MCF 10A (cell line): ENCODE measurements around the gene NPPC. TPM values are rescaled to one million over a fixed set of nuclear protein-coding genes. Genes with fewer than 3 reads are reported as not detected.

Experiments used
- BruUV-seq: library from RNA; stranded (reverse); fragments of 400-500 nt; replicated peaks from 2 replicates; lab custom pipeline; 2021; lab: Mats Ljungman, UMichigan
- CTCF ChIA-PET: fragments of 300-600 bp; sonication (Branson Sonifier 250); formaldehyde crosslinking; extraction: SDS; loops from one replicate; lab custom pipeline; 2021; ENCODE audit warnings: antibody characterized with exemption, inconsistent platforms; lab: Yijun Ruan, JAX
- POLR2A ChIA-PET: fragments of 300-600, 350-650 bp; sonication (Branson Sonifier 250); formaldehyde crosslinking; extraction: SDS; loops from one replicate; lab custom pipeline; 2020; ENCODE audit warnings: antibody characterized with exemption, inconsistent platforms; lab: Yijun Ruan, JAX
- DNase-seq: peaks from one replicate; pipeline ENCODE4 v3.0.0-alpha.2; 2018; ENCODE audit not compliant: unreplicated experiment
- H3K27ac Mint-ChIP-seq: one replicate; pipeline ENCODE4 v1.8.0; 2022; ENCODE audit warnings: mild to moderate bottlenecking, low read depth, mixed read lengths; ENCODE audit not compliant: unreplicated experiment
- H3K27me3 Mint-ChIP-seq: one replicate; pipeline ENCODE4 v1.8.0; 2022; ENCODE audit warnings: mixed read lengths; ENCODE audit not compliant: insufficient read depth, unreplicated experiment
- H3K36me3 Mint-ChIP-seq: one replicate; pipeline ENCODE4 v1.8.0; 2022; ENCODE audit warnings: mild to moderate bottlenecking, moderate library complexity, mixed read lengths; ENCODE audit not compliant: insufficient read depth, unreplicated experiment
- H3K4me1 Mint-ChIP-seq: one replicate; pipeline ENCODE4 v1.8.0; 2022; ENCODE audit warnings: mixed read lengths; ENCODE audit not compliant: insufficient read depth, unreplicated experiment
- H3K4me3 Mint-ChIP-seq: one replicate; pipeline ENCODE4 v1.8.0; 2022; ENCODE audit warnings: mild to moderate bottlenecking, moderate library complexity, mixed read lengths; ENCODE audit not compliant: unreplicated experiment
- H3K9me3 Mint-ChIP-seq: one replicate; pipeline ENCODE4 v1.8.0; 2022; ENCODE audit warnings: mixed read lengths; ENCODE audit not compliant: unreplicated experiment
- intact Hi-C: fragments of 100-400 bp; cut with micrococcal nuclease; formaldehyde crosslinking; loops from 2 replicates; pipeline ENCODE4 v1.14.1; 2022
- total RNA-seq: library from RNA; stranded (reverse); gene quantifications from 2 replicates; pipeline ENCODE4 v1.2.3, GENCODE V29; 2022
- TF ChIP-seq, protein P1 (sequence below): fragments of 200-600 bp; IDR thresholded peaks from one replicate; pipeline ENCODE4 v1.8.0; 2022; ENCODE audit warnings: antibody characterized with exemption, mild to moderate bottlenecking; ENCODE audit not compliant: unreplicated experiment

The NPPC gene
- total RNA-seq, 1 experiment from 2014 or later, result not detected

DNA sequence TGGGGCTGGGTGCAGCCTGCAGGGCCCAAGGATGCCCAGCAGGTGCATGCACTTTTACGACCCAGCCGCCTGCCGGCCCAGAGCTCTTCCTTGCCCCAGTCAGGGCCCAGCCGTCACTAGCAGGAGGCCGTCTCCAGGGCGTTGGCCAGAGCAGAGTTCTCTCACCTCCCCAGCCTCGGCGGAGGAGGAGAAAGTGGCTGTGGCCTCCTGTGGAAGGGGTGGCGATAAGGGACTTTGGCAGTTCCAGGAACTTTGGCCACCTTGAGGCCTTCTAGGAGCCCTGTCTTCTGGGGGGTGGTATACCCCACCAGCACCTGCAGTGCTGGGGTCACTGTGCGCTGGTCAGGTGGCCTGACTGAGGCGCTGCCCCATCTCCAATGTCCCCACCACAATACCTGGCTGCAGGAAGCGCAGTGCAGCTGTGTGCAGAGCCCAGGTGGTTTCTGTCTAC is 22.0 kb downstream of the NPPC start:
- no peaks in the 10 kb centered on the region for H3K4me1 Mint-ChIP-seq
- TF ChIP-seq, protein P1, sequence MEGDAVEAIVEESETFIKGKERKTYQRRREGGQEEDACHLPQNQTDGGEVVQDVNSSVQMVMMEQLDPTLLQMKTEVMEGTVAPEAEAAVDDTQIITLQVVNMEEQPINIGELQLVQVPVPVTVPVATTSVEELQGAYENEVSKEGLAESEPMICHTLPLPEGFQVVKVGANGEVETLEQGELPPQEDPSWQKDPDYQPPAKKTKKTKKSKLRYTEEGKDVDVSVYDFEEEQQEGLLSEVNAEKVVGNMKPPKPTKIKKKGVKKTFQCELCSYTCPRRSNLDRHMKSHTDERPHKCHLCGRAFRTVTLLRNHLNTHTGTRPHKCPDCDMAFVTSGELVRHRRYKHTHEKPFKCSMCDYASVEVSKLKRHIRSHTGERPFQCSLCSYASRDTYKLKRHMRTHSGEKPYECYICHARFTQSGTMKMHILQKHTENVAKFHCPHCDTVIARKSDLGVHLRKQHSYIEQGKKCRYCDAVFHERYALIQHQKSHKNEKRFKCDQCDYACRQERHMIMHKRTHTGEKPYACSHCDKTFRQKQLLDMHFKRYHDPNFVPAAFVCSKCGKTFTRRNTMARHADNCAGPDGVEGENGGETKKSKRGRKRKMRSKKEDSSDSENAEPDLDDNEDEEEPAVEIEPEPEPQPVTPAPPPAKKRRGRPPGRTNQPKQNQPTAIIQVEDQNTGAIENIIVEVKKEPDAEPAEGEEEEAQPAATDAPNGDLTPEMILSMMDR, result no peak
- DNase-seq, result no peak
- H3K27me3 Mint-ChIP-seq, result no peaks in the 10 kb centered on the region
- no peak overlapping the region for H3K4me3 Mint-ChIP-seq
- H3K9me3 Mint-ChIP-seq, result no peaks in the 10 kb centered on the region
- intact Hi-C loops, result loop anchor here (10.0 kb wide), 1 partner anchor 49 kb away; no protein-coding TSS in a partner anchor
- H3K36me3 Mint-ChIP-seq, result no peaks in the 10 kb centered on the region
- H3K27ac Mint-ChIP-seq, result no peak overlapping the region
- ChIA-PET POLR2A (no interaction called here), CTCF (interaction anchor here (0.9 to 5.1 kb wide), 3 partner anchors 170 to 535 kb away, joined by 3 to 29 read pairs (median 3); no protein-coding TSS in a partner anchor)
- BruUV-seq, result no TSS peak

GRCh38 chr2:231902598-231902997 is 23.6 kb downstream of the NPPC start:
- no peaks in the 10 kb centered on the region for H3K4me1 Mint-ChIP-seq
- no peak for DNase-seq
- no TSS peak for BruUV-seq
- intact Hi-C loops, result loop anchor here (10.0 kb wide), 1 partner anchor 48 kb away; no protein-coding TSS in a partner anchor
- no peak overlapping the region for H3K4me3 Mint-ChIP-seq
- no peak overlapping the region for H3K27ac Mint-ChIP-seq
- TF ChIP-seq, protein P1, result no peak
- ChIA-PET CTCF (interaction anchor here (0.5 to 2.0 kb wide), 6 partner anchors 9 to 633 kb away, joined by 3 to 11 read pairs (median 6); no protein-coding TSS in a partner anchor), POLR2A (no interaction called here)
- no peaks in the 10 kb centered on the region for H3K9me3 Mint-ChIP-seq
- no peaks in the 10 kb centered on the region for H3K27me3 Mint-ChIP-seq
- no peaks in the 10 kb centered on the region for H3K36me3 Mint-ChIP-seq

- Mint-ChIP-seq H3K9me3 (no peaks in the 10 kb centered on the region), H3K27me3 (no peaks in the 10 kb centered on the region), H3K36me3 (no peaks in the 10 kb centered on the region), H3K27ac (no peak overlapping the region), H3K4me3 (no peak overlapping the region), H3K4me1 (no peaks in the 10 kb centered on the region)
- ChIA-PET CTCF (interaction anchor here (0.7 to 2.0 kb wide), 11 partner anchors 10 to 546 kb away, joined by 3 to 11 read pairs (median 3); no protein-coding TSS in a partner anchor), POLR2A (no interaction called here)
- BruUV-seq, result no TSS peak
- intact Hi-C loops, result loop anchor here (2.0 to 10.0 kb wide), 2 partner anchors 46 to 620 kb away; partner anchors contain the start of gene PRSS56
- TF ChIP-seq, protein P1, result no peak
- DNase-seq, result no peak
Observed at GRCh38 chr2:231900972-231901371, 25.2 kb downstream of the NPPC start.

- Mint-ChIP-seq H3K4me1 (no peaks in the 10 kb centered on the region), H3K36me3 (no peaks in the 10 kb centered on the region), H3K9me3 (no peaks in the 10 kb centered on the region), H3K27ac (no peak overlapping the region), H3K4me3 (no peak overlapping the region), H3K27me3 (no peaks in the 10 kb centered on the region)
- BruUV-seq, result no TSS peak
- TF ChIP-seq, protein P1, result peak; percentile 90
- ChIA-PET POLR2A (no interaction called here), CTCF (interaction anchor here (0.6 to 1.8 kb wide), 13 partner anchors 11 to 1756 kb away, joined by 3 to 10 read pairs (median 3); no protein-coding TSS in a partner anchor)
- DNase-seq, result peak; percentile 79
- intact Hi-C loops, result loop anchor here (2.0 to 10.0 kb wide), 2 partner anchors 46 to 620 kb away; partner anchors contain the start of gene PRSS56
Observed at GRCh38 chr2:231900486-231900942, 25.7 kb downstream of the NPPC start.
